ENCODE measurements around the gene SNX19.
A peak's percentile ranks its signal among the peaks of the same experiment; 100 is the strongest.

Gene SNX19

DNA sequence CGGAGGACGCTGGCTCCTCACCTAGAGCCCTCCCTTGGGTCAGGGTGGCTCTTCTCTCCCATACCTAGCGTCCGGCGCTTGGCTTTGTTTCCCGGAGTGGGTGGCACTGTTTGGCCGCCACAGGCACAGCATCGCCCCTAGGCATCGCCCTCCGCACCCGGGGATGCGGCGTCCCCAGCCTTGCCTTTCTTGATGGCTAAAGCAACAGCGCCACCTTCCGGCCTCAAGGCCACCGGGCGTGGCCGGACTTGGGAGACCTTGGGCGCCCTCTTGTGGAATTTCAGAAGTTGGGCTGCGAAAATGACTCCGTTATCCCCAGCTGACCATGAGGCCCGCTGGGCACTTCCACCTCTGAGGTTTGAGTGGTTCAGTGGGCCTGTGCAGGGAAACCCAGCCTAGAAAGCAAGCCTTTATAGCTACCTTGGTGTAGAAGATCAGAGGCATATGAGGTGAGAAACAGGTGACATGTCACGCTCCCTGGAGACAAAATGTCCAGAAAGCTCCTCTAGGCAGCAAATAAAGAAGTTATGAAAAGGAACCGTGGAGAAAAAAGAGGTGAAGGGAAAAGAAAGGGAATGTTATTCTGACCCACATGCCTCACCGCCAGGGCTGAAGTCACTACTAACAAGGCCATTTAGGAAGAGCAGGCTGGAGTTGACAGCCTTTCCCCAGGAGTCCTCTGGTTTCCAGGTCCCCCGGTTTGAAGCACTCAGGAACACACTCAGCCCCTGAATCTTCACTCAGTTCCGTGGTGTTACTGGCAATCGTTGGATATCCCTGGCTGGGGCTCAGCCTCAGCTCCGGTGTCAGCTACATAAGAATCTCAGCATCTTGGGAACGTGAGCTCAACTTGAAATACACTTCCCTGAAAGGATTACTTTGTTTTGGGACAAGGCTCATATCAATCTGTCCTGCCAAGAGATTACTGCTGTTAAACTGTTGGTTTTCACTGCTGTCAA, 54.1 kb downstream of the SNX19 start:
- H3K4me3 ChIP-seq (ENCODE audit: low read depth, low read length, poor library complexity, severe bottlenecking): no peak overlapping the region
- no peak overlapping the region for H3K4me2 ChIP-seq (ENCODE audit: low read length)
- no peaks in the 10 kb centered on the region for H3K79me2 ChIP-seq (ENCODE audit: insufficient read depth, low read length)
- no peaks in the 10 kb centered on the region for H3F3A ChIP-seq (ENCODE audit: insufficient read depth, low read length)
- H4K20me1 ChIP-seq (ENCODE audit: insufficient read depth, low read length): no peaks in the 10 kb centered on the region
- no peak overlapping the region for H3K9ac ChIP-seq (ENCODE audit: low read length)
- H3K9me3 ChIP-seq (ENCODE audit: low read length): no peaks in the 10 kb centered on the region
- no peaks in the 10 kb centered on the region for H3K4me1 ChIP-seq (ENCODE audit: insufficient read depth, low read length, severe bottlenecking)
- no peaks in the 10 kb centered on the region for H3K9me2 ChIP-seq (ENCODE audit: low read depth, low read length)
- no peak overlapping the region for H3K27ac ChIP-seq (ENCODE audit: low read depth, low read length, poor library complexity, severe bottlenecking)
- no peaks in the 10 kb centered on the region for H3K27me3 ChIP-seq (ENCODE audit: insufficient read depth, low read length)
- no peak for TF ChIP-seq EZH2 (IDR thresholded peaks at IDR 0.05; ENCODE audit: borderline replicate concordance, low read length)
- TF ChIP-seq, protein P1, sequence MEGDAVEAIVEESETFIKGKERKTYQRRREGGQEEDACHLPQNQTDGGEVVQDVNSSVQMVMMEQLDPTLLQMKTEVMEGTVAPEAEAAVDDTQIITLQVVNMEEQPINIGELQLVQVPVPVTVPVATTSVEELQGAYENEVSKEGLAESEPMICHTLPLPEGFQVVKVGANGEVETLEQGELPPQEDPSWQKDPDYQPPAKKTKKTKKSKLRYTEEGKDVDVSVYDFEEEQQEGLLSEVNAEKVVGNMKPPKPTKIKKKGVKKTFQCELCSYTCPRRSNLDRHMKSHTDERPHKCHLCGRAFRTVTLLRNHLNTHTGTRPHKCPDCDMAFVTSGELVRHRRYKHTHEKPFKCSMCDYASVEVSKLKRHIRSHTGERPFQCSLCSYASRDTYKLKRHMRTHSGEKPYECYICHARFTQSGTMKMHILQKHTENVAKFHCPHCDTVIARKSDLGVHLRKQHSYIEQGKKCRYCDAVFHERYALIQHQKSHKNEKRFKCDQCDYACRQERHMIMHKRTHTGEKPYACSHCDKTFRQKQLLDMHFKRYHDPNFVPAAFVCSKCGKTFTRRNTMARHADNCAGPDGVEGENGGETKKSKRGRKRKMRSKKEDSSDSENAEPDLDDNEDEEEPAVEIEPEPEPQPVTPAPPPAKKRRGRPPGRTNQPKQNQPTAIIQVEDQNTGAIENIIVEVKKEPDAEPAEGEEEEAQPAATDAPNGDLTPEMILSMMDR (IDR thresholded peaks at IDR 0.05; ENCODE audit: low read length): peak; percentile 99
- H2AFZ ChIP-seq (ENCODE audit: low read length): no peak overlapping the region
- H3K36me3 ChIP-seq (ENCODE audit: insufficient read depth, low read length): no peaks in the 10 kb centered on the region

DNA sequence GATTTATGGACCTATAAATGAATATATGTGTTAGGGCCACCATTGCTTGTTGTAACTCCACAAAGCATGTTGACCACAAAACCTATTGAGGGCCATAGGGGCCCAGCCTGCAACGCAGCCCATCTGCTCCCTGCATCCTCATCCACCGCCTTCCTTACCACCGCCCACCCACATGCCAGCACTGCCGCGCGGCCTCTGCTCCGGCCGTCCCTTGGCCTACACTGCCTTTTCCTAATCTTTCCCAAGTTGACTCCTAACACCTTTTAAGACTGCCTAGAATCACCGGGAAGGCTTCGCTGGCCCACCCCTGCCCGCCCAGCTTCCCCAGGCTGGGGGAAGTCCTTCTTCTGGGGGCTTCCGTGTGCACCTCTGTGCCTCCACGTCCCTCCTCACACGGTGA, 55.0 kb downstream of the SNX19 start:
- no peak for TF ChIP-seq EZH2 (IDR thresholded peaks at IDR 0.05; ENCODE audit: borderline replicate concordance, low read length)
- TF ChIP-seq, protein P1 (IDR thresholded peaks at IDR 0.05; ENCODE audit: low read length): no peak
- Histone ChIP-seq H3K4me2 (ENCODE audit: low read length) (no peak overlapping the region), H3K9ac (ENCODE audit: low read length) (no peak overlapping the region), H3K27ac (ENCODE audit: low read depth, low read length, poor library complexity, severe bottlenecking) (no peak overlapping the region), H3K4me3 (ENCODE audit: low read depth, low read length, poor library complexity, severe bottlenecking) (no peak overlapping the region), H4K20me1 (ENCODE audit: insufficient read depth, low read length) (no peaks in the 10 kb centered on the region), H3K36me3 (ENCODE audit: insufficient read depth, low read length) (no peaks in the 10 kb centered on the region), H3K4me1 (ENCODE audit: insufficient read depth, low read length, severe bottlenecking) (no peaks in the 10 kb centered on the region), H3K79me2 (ENCODE audit: insufficient read depth, low read length) (no peaks in the 10 kb centered on the region), H3K9me2 (ENCODE audit: low read depth, low read length) (no peaks in the 10 kb centered on the region), H3K27me3 (ENCODE audit: insufficient read depth, low read length) (no peaks in the 10 kb centered on the region), H3K9me3 (ENCODE audit: low read length) (no peaks in the 10 kb centered on the region), H2AFZ (ENCODE audit: low read length) (no peak overlapping the region), H3F3A (ENCODE audit: insufficient read depth, low read length) (no peaks in the 10 kb centered on the region)

DNA sequence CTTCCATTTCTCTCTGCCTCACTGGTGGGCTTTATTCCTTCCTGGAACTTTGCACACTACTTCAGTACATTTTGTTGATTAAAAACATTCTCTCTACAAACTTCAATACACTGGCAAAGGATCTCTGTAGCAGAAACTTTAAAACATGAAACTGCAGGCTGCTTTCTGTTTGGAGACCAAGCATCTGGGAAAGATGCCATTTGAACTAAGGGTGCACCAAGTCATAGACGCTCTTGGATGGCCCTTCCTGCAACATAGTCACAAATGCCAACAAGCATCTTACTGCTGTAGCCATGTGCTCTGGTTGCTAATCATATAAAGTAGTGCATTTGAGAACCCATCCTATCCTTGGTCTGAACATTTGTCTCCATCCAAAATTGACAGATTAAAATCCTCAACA, 56.4 kb downstream of the SNX19 start:
- H3F3A ChIP-seq (ENCODE audit: insufficient read depth, low read length): no peaks in the 10 kb centered on the region
- no peaks in the 10 kb centered on the region for H3K9me2 ChIP-seq (ENCODE audit: low read depth, low read length)
- no peaks in the 10 kb centered on the region for H3K9me3 ChIP-seq (ENCODE audit: low read length)
- H3K4me2 ChIP-seq (ENCODE audit: low read length): no peak overlapping the region
- no peak overlapping the region for H3K9ac ChIP-seq (ENCODE audit: low read length)
- TF ChIP-seq EZH2 (IDR thresholded peaks at IDR 0.05; ENCODE audit: borderline replicate concordance, low read length): no peak
- H3K4me3 ChIP-seq (ENCODE audit: low read depth, low read length, poor library complexity, severe bottlenecking): no peak overlapping the region
- no peaks in the 10 kb centered on the region for H3K4me1 ChIP-seq (ENCODE audit: insufficient read depth, low read length, severe bottlenecking)
- no peaks in the 10 kb centered on the region for H3K36me3 ChIP-seq (ENCODE audit: insufficient read depth, low read length)
- H3K27me3 ChIP-seq (ENCODE audit: insufficient read depth, low read length): no peaks in the 10 kb centered on the region
- no peak overlapping the region for H3K27ac ChIP-seq (ENCODE audit: low read depth, low read length, poor library complexity, severe bottlenecking)
- no peaks in the 10 kb centered on the region for H4K20me1 ChIP-seq (ENCODE audit: insufficient read depth, low read length)
- H2AFZ ChIP-seq (ENCODE audit: low read length): no peak overlapping the region
- H3K79me2 ChIP-seq (ENCODE audit: insufficient read depth, low read length): no peaks in the 10 kb centered on the region

All from OCI-LY1 (cell line).